ENCODE measurements around the gene RBPJ. TPM values are rescaled to one million over a fixed set of nuclear protein-coding genes. Genes with fewer than 3 reads are reported as not detected.
A peak's percentile ranks its signal among the peaks of the same experiment; 100 is the strongest.

The RBPJ gene
- total RNA-seq (2021) (40.0 and 53.8 TPM in 2 replicates), Bru-seq, nascent RNA (percentile 87 among the genes with signal in this experiment), BruChase-seq, experiment 1, labeled RNA remaining after a 2-hour chase (percentile 83 among the genes with signal in this experiment), BruChase-seq, experiment 2, labeled RNA remaining after a 6-hour chase (percentile 85 among the genes with signal in this experiment)
- long read RNA-seq, full-length matches to known transcripts, result 89 of 110 reads
- long read RNA-seq, partial matches to known transcripts, result 6 of 110 reads
- long read RNA-seq, other reads (novel, unspliced or antisense), result 15 of 110 reads

- Histone ChIP-seq H3K79me2 (ENCODE audit: low read depth) (peaks cover 45% of the 10 kb centered on the region), H3K9me3 (ENCODE audit: insufficient read depth, low read depth) (peaks cover 4% of the 10 kb centered on the region), H3K27me3 (ENCODE audit: insufficient read depth, low read depth) (no peaks in the 10 kb centered on the region), H3K4me2 (peak within 1 kb of the TSS; percentile 91), H3K4me1 (replicated peaks; ENCODE audit: insufficient read depth) (peaks cover 20% of the 10 kb centered on the region; the same call in 1 of the 2 replicates), H4K20me1 (ENCODE audit: insufficient read depth) (peaks cover 10% of the 10 kb centered on the region), H3K27ac (peak within 1 kb of the TSS; percentile 88), H3K9me2 (ENCODE audit: insufficient read depth) (no peaks in the 10 kb centered on the region), H3K4me3 (peak within 1 kb of the TSS; percentile 74), H3K36me3 (ENCODE audit: low read depth) (no peaks in the 10 kb centered on the region), H2AFZ (peak within 1 kb of the TSS; percentile 80), H3F3A (ENCODE audit: insufficient read depth, low read depth) (peaks cover 27% of the 10 kb centered on the region)
- peak; percentile 81 to 90 for DNase-seq
- no peak for TF ChIP-seq EZH2 (IDR thresholded peaks at IDR 0.05; ENCODE audit: low read depth)
- TF ChIP-seq, protein P1, sequence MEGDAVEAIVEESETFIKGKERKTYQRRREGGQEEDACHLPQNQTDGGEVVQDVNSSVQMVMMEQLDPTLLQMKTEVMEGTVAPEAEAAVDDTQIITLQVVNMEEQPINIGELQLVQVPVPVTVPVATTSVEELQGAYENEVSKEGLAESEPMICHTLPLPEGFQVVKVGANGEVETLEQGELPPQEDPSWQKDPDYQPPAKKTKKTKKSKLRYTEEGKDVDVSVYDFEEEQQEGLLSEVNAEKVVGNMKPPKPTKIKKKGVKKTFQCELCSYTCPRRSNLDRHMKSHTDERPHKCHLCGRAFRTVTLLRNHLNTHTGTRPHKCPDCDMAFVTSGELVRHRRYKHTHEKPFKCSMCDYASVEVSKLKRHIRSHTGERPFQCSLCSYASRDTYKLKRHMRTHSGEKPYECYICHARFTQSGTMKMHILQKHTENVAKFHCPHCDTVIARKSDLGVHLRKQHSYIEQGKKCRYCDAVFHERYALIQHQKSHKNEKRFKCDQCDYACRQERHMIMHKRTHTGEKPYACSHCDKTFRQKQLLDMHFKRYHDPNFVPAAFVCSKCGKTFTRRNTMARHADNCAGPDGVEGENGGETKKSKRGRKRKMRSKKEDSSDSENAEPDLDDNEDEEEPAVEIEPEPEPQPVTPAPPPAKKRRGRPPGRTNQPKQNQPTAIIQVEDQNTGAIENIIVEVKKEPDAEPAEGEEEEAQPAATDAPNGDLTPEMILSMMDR (conservative IDR thresholded peaks at IDR 0.05), result no peak
- intact Hi-C loops (cut with micrococcal nuclease; ENCODE audit: unreplicated experiment), result loop anchor here (1.0 to 2.0 kb wide), 2 partner anchors 68 to 238 kb away; no protein-coding TSS in a partner anchor
- no TSS peak for BruUV-seq (replicated peaks)
- POLR2A ChIA-PET (ENCODE audit: unreplicated experiment), result interaction anchor here (0.7 to 1.0 kb wide), 2 partner anchors 54 to 123 kb away, joined by 3 to 6 read pairs; no protein-coding TSS in a partner anchor
- CTCF ChIA-PET, result interaction anchor here (0.6 kb wide), 1 partner anchor 289 kb away, joined by 3 read pairs; no protein-coding TSS in a partner anchor
Observed at GRCh38 chr4:26320538-26321372, at the start of gene RBPJ. Gene RBPJ (plus strand): TSS chr4:26321014. CDS start chr4:26321029, 15 bp downstream.

GRCh38 chr4:26271703-26272102, 49.1 kb upstream of the RBPJ start:
- Histone ChIP-seq H3K79me2 (ENCODE audit: low read depth) (no peaks in the 10 kb centered on the region), H2AFZ (no peak overlapping the region), H3K4me2 (no peak overlapping the region), H3K36me3 (ENCODE audit: low read depth) (no peaks in the 10 kb centered on the region), H3K27me3 (ENCODE audit: insufficient read depth, low read depth) (no peaks in the 10 kb centered on the region), H3K4me3 (no peak overlapping the region), H3K4me1 (replicated peaks; ENCODE audit: insufficient read depth) (0 out of 2 replicates have a peak, but pooled peaks cover 3% of the 10 kb centered on the region), H3K27ac (no peak overlapping the region), H4K20me1 (ENCODE audit: insufficient read depth) (no peaks in the 10 kb centered on the region), H3K9me3 (ENCODE audit: insufficient read depth, low read depth) (no peaks in the 10 kb centered on the region), H3K9me2 (ENCODE audit: insufficient read depth) (no peaks in the 10 kb centered on the region), H3F3A (ENCODE audit: insufficient read depth, low read depth) (no peaks in the 10 kb centered on the region)
- POLR2A ChIA-PET (ENCODE audit: unreplicated experiment), result no interaction called here
- no peak for TF ChIP-seq EZH2 (IDR thresholded peaks at IDR 0.05; ENCODE audit: low read depth)
- TF ChIP-seq, protein P1 (conservative IDR thresholded peaks at IDR 0.05), result no peak
- CTCF ChIA-PET, result no interaction called here
- no peak for DNase-seq
- intact Hi-C loops (cut with micrococcal nuclease; ENCODE audit: unreplicated experiment), result no loop called here
- no TSS peak for BruUV-seq (replicated peaks)
